Activated CD4-positive, alpha-beta T cell treated with anti-CD3 and anti-CD28 coated beads for 4 hours (primary cell): ENCODE results near the gene CTNND2.

Experiments
- DNase-seq, 2 donors: peaks; one replicate each; pipeline ENCODE4 v3.0.0-alpha.2; 2020

The CTNND2 gene

DNA sequence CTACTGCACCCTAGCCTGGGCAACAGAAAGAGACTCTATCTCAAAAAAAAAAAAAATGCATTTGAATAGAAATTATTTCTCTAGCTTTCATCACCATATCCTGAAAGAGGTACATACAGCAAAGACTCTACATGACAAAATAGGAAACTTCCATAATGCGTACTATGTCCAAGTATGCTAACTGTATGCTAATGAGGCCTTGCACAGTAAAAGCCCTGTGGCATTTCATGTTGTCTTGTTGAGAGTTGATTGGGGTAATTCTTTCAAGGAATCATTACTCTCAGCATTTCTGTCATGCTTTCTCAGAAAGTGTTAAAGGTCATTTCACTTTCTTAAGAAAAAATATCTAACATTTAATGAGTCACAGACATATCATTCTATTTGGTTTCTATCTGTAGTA is 393.4 kb downstream of the CTNND2 start:
- DNase-seq, result no peak

DNA sequence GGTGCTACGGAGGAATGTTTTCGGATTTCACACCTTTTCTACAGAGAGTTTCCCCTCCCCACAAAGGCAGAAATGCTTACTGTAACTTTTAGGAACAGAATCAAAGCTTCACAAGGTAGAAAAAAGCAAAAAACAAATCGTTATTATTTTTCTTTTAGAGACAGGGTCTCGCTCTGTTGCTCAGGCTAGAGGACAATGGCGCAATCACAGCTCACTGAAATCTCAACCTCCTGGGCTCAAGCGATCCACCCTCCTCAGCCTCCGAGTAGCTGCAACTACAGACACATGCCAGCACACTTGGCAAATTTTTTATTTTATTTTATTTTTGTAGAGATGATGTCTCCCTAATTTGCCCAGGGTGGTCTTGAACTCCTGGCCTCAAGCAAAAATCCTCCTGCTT is 394.5 kb downstream of the CTNND2 start:
- no peak for DNase-seq

DNA sequence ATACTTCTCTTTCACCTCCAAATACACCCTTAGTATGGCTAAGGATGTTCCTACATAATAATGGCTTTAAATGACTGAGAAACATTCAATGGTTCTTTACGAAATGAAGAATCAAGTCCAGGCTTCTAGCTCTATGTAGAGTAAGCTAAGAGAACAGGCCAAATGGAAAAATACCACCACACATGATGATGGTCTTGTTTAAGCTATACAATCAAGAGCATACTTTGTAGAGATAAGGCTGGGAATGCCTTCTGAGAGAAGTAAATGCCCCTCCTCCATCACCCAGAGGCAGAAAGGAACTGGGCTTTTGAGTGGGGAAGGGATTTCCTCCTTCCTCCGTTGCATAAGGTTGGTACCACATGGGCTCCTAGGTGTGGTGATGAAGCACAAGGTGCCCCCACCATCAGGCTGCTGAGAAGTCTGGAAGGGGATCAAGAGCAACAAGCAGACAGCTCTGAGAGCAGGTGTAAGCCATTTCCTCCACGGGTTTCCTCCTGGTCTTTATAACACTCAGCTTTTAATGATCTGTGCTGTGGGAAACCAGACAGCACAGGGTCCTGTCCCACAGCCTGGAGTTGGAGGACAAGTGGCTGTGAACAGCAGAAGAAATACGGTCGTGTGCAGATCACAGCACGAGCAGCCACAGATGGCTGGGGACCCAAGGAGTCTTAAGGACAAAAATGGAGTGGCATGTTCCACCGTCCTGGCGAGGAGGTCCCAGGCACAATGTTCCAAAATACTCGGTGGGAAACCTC is 396.9 kb downstream of the CTNND2 start:
- no peak for DNase-seq

DNA sequence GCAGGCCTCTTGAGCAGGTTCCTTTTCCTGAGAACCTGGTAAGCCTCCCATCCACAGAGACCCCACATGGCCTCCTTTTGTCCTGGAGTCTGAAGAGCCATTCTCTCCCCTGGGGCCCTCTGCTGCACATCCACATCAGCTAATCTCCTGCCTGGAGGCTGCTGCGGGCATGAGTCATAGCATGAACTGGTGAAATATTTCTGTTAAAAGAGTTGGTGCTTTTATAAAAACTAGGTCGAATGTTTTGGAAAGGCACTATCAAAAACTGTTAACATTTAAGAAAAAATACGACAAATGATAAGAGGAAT is 399.4 kb downstream of the CTNND2 start:
- DNase-seq, result no peak

DNA sequence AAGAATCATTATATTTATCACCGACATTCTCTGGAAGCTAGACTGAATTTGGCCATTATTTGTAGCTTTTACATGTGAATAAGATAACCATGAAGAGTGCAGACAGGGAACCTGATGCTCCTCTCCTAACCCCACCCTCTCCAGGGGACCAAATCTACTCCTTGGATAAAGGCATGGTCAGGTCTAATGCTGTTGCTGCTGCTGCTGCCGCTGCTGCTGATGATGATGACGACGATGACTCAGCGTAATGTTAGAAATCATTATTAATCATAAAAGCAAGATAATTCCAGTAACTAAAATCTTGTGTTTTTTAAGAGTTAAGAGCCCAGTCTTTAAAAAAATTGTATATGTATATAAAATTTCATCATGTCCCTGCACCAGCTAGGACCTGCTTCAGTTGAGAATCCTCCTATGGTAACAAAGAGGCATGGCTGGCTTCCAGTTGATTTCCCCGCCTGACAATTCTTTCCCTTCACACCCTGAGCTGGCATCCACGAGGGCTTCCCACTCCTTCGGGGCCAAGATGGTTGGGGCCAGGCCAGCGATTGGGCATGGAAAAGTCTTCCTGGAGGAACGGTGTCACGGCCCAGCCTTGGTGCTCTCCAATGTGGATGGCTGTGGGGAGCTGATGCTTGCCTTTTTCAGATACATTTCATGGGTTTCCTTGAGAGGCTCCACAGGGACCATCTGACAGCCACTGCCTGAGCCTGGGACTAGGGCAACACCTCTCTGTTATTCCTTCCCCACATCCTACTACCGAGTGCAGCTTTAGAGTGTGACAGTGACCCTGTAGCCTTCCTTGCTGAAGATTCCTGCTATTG is 400.0 kb downstream of the CTNND2 start:
- DNase-seq, result no peak

DNA sequence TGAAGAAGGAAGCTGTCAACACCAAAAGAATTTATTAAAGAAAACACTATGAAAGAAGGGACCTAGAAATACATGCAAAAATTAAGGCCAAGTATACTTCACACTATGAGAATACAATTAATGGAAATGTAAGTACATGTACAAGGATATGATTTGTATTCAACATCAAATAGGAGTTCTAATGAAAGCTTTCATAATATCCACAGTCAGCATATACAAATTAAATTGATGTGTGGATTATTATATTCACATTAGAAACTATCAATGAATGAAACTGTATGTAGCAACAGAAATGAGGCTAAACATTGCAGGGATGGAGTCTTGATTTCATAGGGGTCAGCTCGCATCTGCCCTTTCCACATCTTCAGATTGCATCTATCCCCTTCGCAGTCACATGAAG is 401.5 kb downstream of the CTNND2 start:
- DNase-seq, result no peak

DNA sequence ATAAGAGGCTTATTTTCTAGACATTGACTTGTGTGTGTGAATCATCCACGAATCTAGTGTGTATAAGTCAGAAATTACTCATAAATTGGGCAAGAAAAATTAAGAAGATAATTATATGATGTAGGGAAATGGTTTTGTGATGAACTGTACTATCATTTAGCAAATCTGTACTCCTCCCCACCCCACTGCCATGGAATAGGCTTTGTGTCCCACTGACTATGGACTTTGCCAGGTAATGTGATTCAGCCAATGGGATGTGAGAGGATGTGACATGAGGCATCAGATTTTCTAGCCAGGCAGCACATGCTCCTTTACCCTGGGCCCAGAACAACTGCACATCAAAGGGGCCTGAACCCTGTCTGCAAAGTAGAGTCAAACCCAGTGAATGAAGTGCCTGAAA is 406.6 kb downstream of the CTNND2 start:
- DNase-seq, result no peak

DNA sequence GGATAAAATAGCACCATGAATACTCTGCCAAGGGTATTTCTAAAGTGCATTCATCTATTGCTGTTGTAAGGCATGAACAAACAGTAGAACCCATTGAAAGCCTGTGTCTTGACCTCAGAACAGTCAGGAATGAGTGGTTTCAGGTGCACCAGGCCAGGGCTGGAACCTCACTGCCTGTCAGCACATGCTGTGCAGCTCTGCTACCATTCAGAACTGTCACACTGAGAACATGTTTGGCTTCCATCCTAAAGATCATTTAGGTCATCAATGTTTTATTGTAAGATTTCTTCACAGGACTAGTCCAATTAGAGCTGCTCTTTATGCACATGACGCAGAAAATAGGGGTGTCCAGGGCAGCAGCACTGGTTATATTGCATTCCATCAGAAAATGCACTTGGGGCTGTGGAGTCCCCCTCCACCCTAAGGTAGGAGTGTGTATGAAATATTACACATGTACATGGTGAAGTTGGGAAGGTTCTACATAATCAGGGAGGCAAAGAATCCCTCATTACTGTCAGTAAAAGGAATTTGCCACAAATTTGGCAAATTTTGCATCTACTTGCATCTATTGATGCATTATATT is 408.0 kb downstream of the CTNND2 start:
- DNase-seq, result no peak

DNA sequence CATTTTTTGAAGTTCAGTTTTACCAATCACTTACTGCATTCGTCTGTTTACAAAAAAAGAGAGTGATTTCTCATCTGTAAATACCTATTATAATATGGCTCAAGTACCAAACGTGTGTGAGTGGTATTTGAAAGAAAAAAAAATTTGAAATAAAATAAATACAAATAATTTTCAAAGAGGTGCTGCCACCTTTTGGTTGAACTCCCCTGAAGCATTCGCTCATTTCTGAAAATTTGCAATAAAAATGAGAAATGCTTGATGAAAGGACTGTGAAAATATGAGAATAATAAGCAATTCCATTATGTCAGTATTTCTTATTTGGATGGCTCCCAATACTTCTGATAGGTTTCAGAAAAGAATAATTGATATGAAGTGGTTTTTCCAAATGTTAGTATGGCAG is 409.9 kb downstream of the CTNND2 start:
- DNase-seq, result no peak

DNA sequence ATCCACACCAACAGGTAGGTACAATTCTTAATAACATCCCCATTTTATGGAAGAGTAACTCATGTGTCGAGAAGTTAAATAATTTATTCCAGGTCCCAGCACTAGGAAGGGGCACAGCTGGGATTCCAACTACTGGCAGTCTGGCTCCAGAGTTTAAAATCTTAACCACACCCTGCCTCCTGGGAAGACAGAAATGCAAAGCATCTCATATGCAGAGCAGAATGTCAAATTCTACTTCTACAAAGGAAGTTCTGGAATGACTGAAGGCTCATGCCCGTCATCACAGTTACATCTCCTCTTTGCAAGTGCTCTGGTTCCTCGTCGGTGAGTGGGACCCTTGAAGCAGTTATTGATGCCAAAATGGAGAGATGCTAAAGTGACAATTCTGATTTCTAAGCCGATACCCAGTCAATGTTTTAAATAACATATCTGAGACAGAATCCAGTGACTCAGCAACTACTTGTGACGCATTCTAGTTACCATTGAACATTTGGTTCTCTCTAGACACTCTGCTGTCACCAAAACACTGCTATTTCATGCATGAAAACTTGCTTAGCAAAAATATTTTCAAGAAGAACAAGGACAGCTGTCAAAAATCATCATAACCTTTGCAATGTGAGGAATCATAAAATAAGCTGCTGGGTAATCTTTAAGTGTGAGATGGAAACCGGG is 412.7 kb downstream of the CTNND2 start:
- no peak for DNase-seq

DNA sequence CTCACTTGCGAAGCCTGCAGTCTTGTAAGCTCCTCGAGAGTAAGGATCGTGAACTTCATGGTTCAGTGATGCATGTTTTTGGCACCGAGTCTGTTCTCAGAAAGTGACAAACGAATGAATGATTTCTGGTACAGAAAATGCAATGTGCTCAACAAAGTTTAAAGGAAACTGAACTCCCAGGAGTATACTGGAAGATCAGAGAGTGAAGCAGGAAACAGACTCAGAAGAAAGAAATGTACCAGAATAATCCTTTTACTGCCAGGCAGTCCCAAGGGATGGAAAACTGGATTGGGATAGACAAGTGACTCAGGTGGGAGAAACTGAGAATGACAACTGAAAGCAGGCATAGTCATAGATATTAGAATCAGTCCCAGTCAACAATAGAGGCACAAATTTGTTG is 420.6 kb downstream of the CTNND2 start:
- no peak for DNase-seq

DNA sequence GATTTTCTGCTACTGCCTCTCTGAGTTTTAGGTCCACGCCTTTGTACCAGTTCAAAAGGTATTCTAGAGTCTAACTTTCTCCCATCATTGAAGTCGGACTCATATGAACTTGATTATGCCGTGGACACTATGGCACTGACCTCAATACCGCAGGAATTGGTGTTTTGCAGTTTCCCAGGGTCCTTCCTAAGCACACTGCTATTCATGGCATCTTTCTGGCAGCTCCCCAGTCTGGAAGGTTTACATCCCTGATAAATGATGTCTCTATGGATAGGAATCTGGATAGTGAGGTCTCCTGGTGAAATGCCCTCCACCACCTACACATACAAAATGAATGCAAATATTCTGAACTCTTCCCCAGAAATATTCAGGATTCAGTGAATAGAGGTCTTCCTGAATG is 422.2 kb downstream of the CTNND2 start:
- no peak for DNase-seq

DNA sequence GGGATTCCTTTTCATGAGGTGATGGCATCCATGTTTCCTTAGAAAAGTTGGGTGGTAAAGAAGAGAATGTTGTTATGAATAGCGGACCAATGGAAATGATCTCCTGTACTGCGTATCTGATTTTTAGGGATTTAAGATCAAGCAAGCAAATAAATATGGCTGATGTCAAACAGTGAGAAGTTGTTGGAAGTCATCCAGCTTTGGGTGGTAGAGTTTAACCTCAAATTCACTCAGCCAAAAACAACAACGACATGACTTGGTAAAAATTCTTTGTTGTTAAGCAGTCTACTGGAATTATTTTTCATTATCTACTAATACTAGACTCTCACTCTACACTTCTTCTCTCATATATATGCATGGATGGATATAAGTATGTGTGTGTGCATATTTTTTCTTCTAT is 426.5 kb downstream of the CTNND2 start:
- no peak for DNase-seq

DNA sequence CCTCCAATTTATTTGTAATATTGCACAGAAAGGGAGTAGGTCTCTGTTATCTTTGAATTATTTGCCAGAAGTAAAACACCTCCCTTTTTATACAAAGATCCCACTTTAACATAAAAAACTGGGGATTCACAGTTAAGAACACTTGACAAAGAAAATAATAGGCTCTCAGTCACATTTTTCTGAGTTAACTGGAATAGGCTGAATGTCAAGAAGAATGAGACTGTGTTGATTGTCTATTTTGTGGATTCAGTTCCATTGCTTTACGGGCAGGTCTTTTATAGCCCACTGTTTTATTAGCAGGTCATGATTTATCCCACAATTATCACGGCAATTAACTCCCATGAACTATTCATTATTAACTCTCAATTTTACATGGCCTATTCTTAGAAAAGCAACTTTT is 427.4 kb downstream of the CTNND2 start:
- DNase-seq, result no peak

DNA sequence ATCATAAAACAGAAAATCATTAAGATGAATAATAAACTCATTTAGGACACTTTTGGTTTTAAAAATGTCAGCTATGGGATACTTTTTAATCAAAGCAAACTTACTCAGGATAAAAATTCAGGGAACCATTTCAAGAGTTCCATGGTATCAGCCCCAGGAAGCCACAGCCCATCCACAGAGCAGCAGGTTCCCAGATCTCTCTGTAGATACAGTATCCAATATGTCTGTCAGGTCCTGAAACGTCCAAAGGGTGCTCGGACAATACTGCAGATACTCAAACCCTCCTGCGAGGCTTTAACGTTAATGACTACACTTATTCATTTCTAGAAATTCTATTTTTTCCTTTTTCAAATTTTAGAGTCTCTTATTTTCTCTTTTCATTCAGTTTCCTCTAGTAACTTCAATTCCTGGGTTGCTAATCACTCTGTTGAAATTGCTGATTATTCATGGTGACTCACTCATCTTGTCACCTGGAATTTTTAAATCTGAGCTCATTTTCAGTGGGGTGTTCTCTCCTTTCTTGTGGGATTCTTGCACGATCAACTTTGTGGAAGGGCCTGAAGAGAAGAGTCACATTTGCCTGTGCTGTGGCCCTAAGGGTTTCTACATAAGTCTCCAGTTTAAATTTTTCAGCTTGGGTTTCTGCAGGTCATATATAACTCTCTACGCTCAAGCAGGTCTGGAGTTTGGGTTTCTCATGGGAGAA is 435.8 kb downstream of the CTNND2 start:
- no peak for DNase-seq

DNA sequence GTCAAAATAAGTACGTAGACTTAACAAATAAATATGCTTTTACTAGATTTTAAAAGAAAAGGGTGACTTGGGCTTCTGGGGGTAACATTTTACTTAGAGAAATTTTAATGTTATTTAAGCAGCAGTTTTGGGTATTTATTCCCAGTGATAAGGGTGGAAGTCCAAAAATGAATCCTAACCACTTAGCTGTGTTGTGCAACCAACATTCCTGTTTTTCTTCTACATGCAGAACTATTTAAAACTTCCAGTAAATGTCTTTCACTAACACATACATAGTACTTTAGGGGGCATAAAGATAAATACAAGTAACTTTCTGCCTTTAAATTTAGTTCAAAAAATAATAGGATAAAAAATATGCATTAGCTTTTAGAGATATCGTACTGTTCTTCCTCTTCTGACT is 436.7 kb downstream of the CTNND2 start:
- no peak for DNase-seq

DNA sequence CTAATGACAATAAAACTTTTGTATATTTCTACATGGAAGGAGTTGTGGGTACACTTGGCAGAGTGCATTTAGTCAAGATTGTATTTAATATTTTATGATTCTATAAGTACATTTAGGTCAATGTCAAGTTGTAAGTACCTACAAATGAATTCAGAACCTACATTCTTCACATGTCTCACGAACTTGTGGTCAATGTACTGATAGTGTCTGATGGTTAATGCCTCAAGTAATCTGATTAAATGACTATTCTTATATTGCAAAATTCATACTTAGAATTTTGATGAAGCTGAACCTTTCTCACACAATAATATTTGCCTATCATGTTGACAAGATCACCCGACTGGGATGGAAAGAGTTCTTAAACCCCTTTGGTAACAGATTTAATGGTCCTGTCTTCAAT is 444.5 kb downstream of the CTNND2 start:
- no peak for DNase-seq

DNA sequence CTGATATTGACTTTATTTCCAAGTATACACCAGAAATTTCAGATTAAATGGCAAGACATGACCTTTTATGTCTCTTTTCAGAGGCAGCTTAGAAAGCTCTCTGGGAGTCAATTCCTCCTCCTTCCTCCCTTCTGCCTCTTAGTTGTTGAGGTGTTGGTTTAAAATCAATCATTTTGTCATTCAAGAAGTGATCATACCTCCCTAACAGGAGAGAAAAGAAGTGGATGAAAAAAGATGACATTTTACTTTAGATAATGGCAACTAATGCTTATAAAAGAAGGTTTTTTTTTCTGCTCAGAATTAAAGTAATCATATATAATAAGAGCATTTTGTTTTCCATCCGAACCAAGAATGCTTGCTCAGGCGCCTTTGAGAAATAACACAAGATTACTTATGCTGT is 448.7 kb downstream of the CTNND2 start:
- DNase-seq, result no peak

DNA sequence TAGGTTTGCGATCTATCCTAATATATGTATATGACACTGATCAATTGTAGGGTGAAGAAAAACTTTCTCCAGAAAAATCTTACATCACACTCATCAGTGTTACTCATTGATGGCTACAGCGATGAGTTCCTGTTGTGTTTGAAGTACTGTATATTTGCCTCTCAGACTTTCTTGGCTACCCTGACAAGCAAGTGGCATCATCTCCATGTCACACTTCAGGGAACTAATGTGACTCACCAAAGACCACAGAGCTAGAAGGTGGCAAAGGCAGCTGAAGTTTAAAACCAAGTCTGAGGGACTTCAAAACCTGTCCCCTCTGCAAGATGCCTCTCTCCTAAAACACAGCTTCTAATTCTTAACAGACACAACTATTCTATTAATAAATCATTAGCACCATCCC is 451.4 kb downstream of the CTNND2 start:
- no peak for DNase-seq

DNA sequence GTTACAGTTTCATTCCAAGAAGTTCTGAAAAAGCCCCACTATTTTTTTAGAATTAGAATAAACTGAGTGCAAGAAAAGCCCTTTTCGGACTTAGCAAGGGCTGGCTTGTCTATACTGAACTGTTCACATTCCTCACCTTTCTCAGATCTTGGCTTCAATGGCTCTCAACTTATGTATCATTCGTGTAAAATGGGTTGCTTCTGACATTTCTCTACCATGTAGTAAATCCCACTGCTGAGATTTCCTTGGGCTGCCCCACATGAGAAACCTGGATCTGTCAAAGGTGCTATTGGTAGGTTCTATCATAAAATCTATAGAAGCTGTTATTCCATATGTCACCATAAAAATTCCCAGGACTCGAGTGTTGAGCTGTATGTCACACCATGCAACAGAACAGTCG is 454.3 kb downstream of the CTNND2 start:
- no peak for DNase-seq

DNA sequence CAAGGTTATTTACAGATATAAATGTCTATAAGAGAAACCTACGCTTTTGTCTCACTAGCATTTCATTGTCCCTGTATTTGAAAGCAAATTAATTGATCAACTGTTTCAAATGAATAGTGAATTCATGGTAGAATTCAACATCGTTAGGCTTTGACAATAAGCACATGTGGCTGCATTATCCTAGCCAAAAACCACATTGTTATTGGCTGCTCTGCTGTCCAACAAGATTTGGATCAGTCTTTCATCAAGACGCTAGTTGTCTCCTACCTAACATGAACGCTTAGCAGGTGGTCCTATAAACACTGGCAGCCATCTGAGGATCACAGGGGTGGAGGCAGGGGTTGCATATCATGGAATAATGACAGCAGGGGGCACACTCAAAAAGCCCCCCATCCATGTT is 455.0 kb downstream of the CTNND2 start:
- no peak for DNase-seq

DNA sequence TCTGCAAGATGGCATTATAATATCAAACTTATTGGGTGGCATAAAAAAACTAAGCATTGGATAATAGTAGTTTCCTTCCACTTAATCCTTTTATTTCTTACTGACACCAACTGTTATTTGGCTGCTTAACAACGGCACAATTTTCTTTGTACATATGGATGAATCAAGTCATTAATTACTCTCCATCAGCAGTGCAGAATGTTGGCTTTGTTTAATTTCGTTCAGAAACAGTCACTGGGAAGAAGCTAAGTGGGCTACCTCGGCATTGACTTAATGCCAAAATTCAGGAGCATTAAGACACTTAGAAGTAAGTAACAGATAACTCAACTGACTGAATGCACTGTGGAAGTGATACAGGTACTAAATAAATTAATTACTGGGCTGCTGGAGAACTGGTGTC is 460.4 kb downstream of the CTNND2 start:
- no peak for DNase-seq

DNA sequence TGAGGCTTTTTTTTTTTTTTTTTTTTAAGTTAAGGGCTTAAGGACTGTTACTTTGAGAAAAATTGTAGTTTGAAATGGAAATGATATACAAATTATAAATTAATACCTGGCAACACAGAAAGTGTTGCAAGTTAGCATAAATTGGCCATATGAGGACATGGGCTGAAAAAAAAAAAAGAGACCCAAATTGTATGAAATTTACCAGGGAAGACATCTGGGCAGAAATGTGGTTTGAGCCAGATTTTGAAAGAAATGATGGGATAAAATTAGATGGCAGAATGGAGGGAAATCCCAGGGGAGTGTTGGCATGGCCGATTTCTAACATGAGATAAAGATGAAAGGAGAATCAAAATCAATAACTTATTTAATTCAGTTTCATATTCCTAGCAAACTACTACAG is 472.1 kb downstream of the CTNND2 start:
- DNase-seq, result no peak
